Small intestine (tissue), 4 donors: ENCODE data around the gene CFAP90. TPM values are rescaled to one million over a fixed set of nuclear protein-coding genes. Genes with fewer than 3 reads are reported as not detected.

Source experiments
- polyA plus RNA-seq, 4 donors: library from polyadenylated mRNA; stranded (reverse) in 3 of 4; unstranded in 1 of 4; fragments of 200-250 nt in 3 of 4; fragments of 120-200 nt in 1 of 4; gene quantifications; one replicate each; pipeline versions ENCODE4 v1.2.1 to v1.2.3, GENCODE V29; 2013
- donor health status: healthy with polysubstance abuse.
- donor health status: Bipolar disorder and iron deficiency.
- donor health status: healthy.

Gene CFAP90
- polyA plus RNA-seq, 4 donors: 0.16 to 0.56 TPM; not detected in 2

Other genes with a start within 250 kb of the CFAP90 start
- gene FASTKD3, start 17.9 kb upstream of the CFAP90 start, polyA plus RNA-seq: 10 to 100 TPM; 11.7 to 28.9 (median 17.9) TPM
- 10 to 100 TPM; 14.1 to 45.4 (median 19.1) TPM for gene MTRR, start 18.0 kb upstream of the CFAP90 start, polyA plus RNA-seq